IPS DF 6.9 (cell line): ENCODE results near the gene CAPN3.

Experiments used
- DNase-seq: peaks from one replicate; pipeline ENCODE4 v3.0.0-alpha.2; 2013; ENCODE audit warnings: low read depth, low spot score
- H3K27ac ChIP-seq: one replicate; pipeline ENCODE4 v1.5.1; 2013; ENCODE audit warnings: low read length, control low read depth
- H3K27me3 ChIP-seq: 2 replicates; pipeline ENCODE4 v1.6.1; 2013; ENCODE audit warnings: mild to moderate bottlenecking, low read length; ENCODE audit not compliant: control insufficient read depth, insufficient read depth
- H3K36me3 ChIP-seq: 2 replicates; pipeline ENCODE4 v1.6.1; 2013; ENCODE audit warnings: low read length; ENCODE audit not compliant: control insufficient read depth, insufficient read depth
- H3K4me1 ChIP-seq: 2 replicates; pipeline ENCODE4 v1.6.1; 2013; ENCODE audit warnings: low read length; ENCODE audit not compliant: control insufficient read depth, insufficient read depth
- H3K4me3 ChIP-seq: 2 replicates; pipeline ENCODE4 v1.5.1; 2013; ENCODE audit warnings: mild to moderate bottlenecking, low read length
- H3K9me3 ChIP-seq: 2 replicates; pipeline ENCODE4 v1.6.1; 2013; ENCODE audit warnings: low read length, inconsistent platforms; ENCODE audit not compliant: control insufficient read depth, insufficient read depth
- WGBS: extraction: QIAGEN DNeasy Blood & Tissue Kit; methylation state at CpG from one replicate; pipeline ENCODE4 v1.1.7; 2013; ENCODE audit warnings: mixed read lengths, missing lambda C conversion rate; ENCODE audit not compliant: insufficient read length, insufficient coverage; 5-methylcytosine and 5-hydroxymethylcytosine counted together

The CAPN3 gene

GRCh38 chr15:42354824-42355223 is 4.5 kb upstream of the CAPN3 start:
- DNase-seq, result no peak
- Histone ChIP-seq H3K27me3 (no peaks in the 10 kb centered on the region), H3K9me3 (no peaks in the 10 kb centered on the region), H3K4me3 (no peak overlapping the region), H3K27ac (no peak overlapping the region), H3K4me1 (no peaks in the 10 kb centered on the region), H3K36me3 (no peaks in the 10 kb centered on the region; the same call in 1 of the 2 replicates)
- WGBS, result no CpG with 5 or more reads among the region's 2 CpGs

- Histone ChIP-seq H3K4me1 (0 out of 2 replicates have a peak, but pooled peaks cover 1% of the 10 kb centered on the region), H3K27me3 (no peaks in the 10 kb centered on the region), H3K4me3 (no peak overlapping the region), H3K9me3 (no peaks in the 10 kb centered on the region), H3K27ac (no peak overlapping the region), H3K36me3 (no peaks in the 10 kb centered on the region; the same call in 1 of the 2 replicates)
- no peak for DNase-seq
- WGBS, result no CpG with 5 or more reads among the region's 6 CpGs
Measured at GRCh38 chr15:42355291-42355690, 4.0 kb upstream of the CAPN3 start.

- no peak for DNase-seq
- no CpG with 5 or more reads among the region's 5 CpGs for WGBS
- H3K36me3 ChIP-seq, result no peaks in the 10 kb centered on the region; the same call in 1 of the 2 replicates
Measured at GRCh38 chr15:42356851-42357250, 2.5 kb upstream of the CAPN3 start.

GRCh38 chr15:42358141-42358540 is 1.2 kb upstream of the CAPN3 start:
- WGBS, result no CpG with 5 or more reads among the region's 2 CpGs
- Histone ChIP-seq H3K4me1 (0 out of 2 replicates have a peak, but pooled peaks cover 1% of the 10 kb centered on the region), H3K4me3 (no peak overlapping the region), H3K36me3 (no peaks in the 10 kb centered on the region), H3K9me3 (no peaks in the 10 kb centered on the region), H3K27ac (no peak overlapping the region), H3K27me3 (no peaks in the 10 kb centered on the region)
- no peak for DNase-seq

More at GRCh38 chr15:42356851-42357250, 2.5 kb upstream of the CAPN3 start:
- no peaks in the 10 kb centered on the region for H3K9me3 ChIP-seq
- no peak overlapping the region for H3K27ac ChIP-seq
- H3K4me3 ChIP-seq, result no peak overlapping the region
- 0 out of 2 replicates have a peak, but pooled peaks cover 1% of the 10 kb centered on the region for H3K4me1 ChIP-seq
- no peaks in the 10 kb centered on the region for H3K27me3 ChIP-seq

- H3K27me3 ChIP-seq, result no peaks in the 10 kb centered on the region
- no peak for DNase-seq
- 0 out of 2 replicates have a peak, but pooled peaks cover 5% of the 10 kb centered on the region for H3K4me1 ChIP-seq
Measured at GRCh38 chr15:42359985-42360384, 684 bp downstream of the CAPN3 start.

GRCh38 chr15:42360535-42361112 is 1.3 kb downstream of the CAPN3 start:
- DNase-seq, result no peak

More at GRCh38 chr15:42359985-42360384, 684 bp downstream of the CAPN3 start:
- no peak overlapping the region for H3K27ac ChIP-seq
- WGBS, result no CpG with 5 or more reads among the region's 7 CpGs
- no peak overlapping the region for H3K4me3 ChIP-seq
- no peaks in the 10 kb centered on the region for H3K36me3 ChIP-seq
- no peaks in the 10 kb centered on the region for H3K9me3 ChIP-seq

GRCh38 chr15:42363487-42363886 is 4.2 kb downstream of the CAPN3 start:
- Histone ChIP-seq H3K9me3 (no peaks in the 10 kb centered on the region), H3K4me1 (0 out of 2 replicates have a peak, but pooled peaks cover 5% of the 10 kb centered on the region), H3K4me3 (no peak overlapping the region), H3K27me3 (no peaks in the 10 kb centered on the region), H3K36me3 (no peaks in the 10 kb centered on the region), H3K27ac (no peak overlapping the region)
- WGBS, result no CpG with 5 or more reads among the region's 3 CpGs
- DNase-seq, result no peak

More at GRCh38 chr15:42360535-42361112, 1.3 kb downstream of the CAPN3 start:
- no CpG with 5 or more reads among the region's 5 CpGs for WGBS
- Histone ChIP-seq H3K27me3 (no peaks in the 10 kb centered on the region), H3K9me3 (no peaks in the 10 kb centered on the region), H3K4me3 (no peak overlapping the region), H3K27ac (no peak overlapping the region), H3K4me1 (0 out of 2 replicates have a peak, but pooled peaks cover 5% of the 10 kb centered on the region), H3K36me3 (no peaks in the 10 kb centered on the region)

- Histone ChIP-seq H3K4me3 (no peak overlapping the region), H3K27me3 (no peaks in the 10 kb centered on the region), H3K4me1 (0 out of 2 replicates have a peak, but pooled peaks cover 5% of the 10 kb centered on the region), H3K36me3 (no peaks in the 10 kb centered on the region), H3K9me3 (no peaks in the 10 kb centered on the region), H3K27ac (no peak overlapping the region)
- no peak for DNase-seq
Measured at GRCh38 chr15:42363942-42364341, 4.6 kb downstream of the CAPN3 start.

GRCh38 chr15:42364529-42364928 is 5.2 kb downstream of the CAPN3 start:
- H3K27me3 ChIP-seq, result no peaks in the 10 kb centered on the region
- H3K9me3 ChIP-seq, result no peaks in the 10 kb centered on the region; the same call in 1 of the 2 replicates
- H3K36me3 ChIP-seq, result no peaks in the 10 kb centered on the region
- no peak overlapping the region for H3K27ac ChIP-seq
- H3K4me3 ChIP-seq, result no peak overlapping the region
- DNase-seq, result no peak
- H3K4me1 ChIP-seq, result 0 out of 2 replicates have a peak, but pooled peaks cover 5% of the 10 kb centered on the region
- no CpG with 5 or more reads among the region's 1 CpG for WGBS

- Histone ChIP-seq H3K36me3 (no peaks in the 10 kb centered on the region), H3K4me1 (0 out of 2 replicates have a peak, but pooled peaks cover 3% of the 10 kb centered on the region), H3K27me3 (no peaks in the 10 kb centered on the region), H3K9me3 (no peaks in the 10 kb centered on the region; the same call in 1 of the 2 replicates), H3K27ac (no peak overlapping the region), H3K4me3 (no peak overlapping the region)
- no peak for DNase-seq
- no CpG with 5 or more reads among the region's 5 CpGs for WGBS
Measured at GRCh38 chr15:42365921-42366550, 6.7 kb downstream of the CAPN3 start.
